Measurements from ENCODE around the gene DOCK3.

DNA sequence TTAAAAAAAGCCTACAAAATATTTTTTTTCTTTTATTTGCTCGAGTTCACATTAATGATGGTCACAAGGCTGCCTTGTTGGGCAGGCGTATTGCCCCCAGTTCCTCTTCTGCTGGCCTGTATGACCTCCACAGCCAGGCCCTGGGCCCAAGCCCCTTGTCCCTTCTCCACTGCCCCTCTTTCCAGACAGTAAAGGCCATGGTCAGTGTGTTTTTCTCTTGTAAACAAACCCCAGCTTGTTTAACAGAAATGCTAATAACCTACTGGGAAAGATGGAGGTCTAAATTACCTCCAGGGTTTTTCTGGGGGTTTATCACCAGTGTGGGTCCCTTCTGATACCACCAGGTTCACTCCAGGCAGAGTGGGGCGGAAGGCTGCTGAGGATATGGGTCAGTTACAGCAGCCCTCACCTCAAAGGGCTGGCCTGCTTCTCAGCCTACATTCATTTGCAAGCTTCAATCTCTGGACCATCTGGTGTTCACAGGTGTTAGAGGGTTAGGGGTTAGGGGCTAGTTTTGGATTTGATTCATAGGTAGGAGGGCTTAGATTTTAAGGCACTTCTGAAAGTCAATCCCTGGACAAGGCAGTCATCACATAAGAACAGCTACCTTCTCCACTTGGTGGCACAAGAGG is 708.3 kb downstream of the DOCK3 start:
- TF ChIP-seq POLR2A (IDR thresholded peaks at IDR 0.05; ENCODE audit: low read depth, low read length) (no peak), TAF1 (IDR thresholded peaks at IDR 0.05; ENCODE audit: borderline replicate concordance, low read depth, low read length) (no peak)
